A673 (cell line): ENCODE data around the gene DNAH5. TPM values are rescaled to one million over a fixed set of nuclear protein-coding genes. Genes with fewer than 3 reads are reported as not detected.

Experiments used
- BruUV-seq: library from RNA; stranded (reverse); fragments of 400-500 nt; replicated peaks from 2 replicates; lab custom pipeline; 2021; lab: Mats Ljungman, UMichigan
- CTCF ChIA-PET: fragments of 300-600 bp; sonication (Branson Sonifier 250); formaldehyde crosslinking; loops from one replicate; lab custom pipeline; 2022; ENCODE audit warnings: antibody characterized with exemption; lab: Charles Lee
- POLR2A ChIA-PET: fragments of 300-600 bp; sonication (Branson Sonifier 250); formaldehyde crosslinking; loops from one replicate; lab custom pipeline; 2022; ENCODE audit warnings: antibody characterized with exemption; ENCODE audit not compliant: low non-redundant PET; lab: Charles Lee
- DNase-seq: peaks from one replicate; pipeline ENCODE4 v3.0.0-alpha.2; 2015; ENCODE audit warnings: low spot score
- H3K27ac ChIP-seq: fragments of 200-600 bp; sonication (generic); 2 replicates; pipeline ENCODE4 v1.5.1; 2016; ENCODE audit warnings: mixed run types, low read depth, mild to moderate bottlenecking, mixed read lengths, antibody characterized with exemption, low read length; ENCODE audit not compliant: poor library complexity, severe bottlenecking
- H3K27me3 ChIP-seq: fragments of 200-600 bp; sonication (generic); replicated peaks from 2 replicates; pipeline ENCODE4 v1.6.1; 2017; ENCODE audit warnings: mixed run types, low read depth, mild to moderate bottlenecking, mixed read lengths, antibody characterized with exemption, low read length; ENCODE audit not compliant: insufficient read depth, poor library complexity
- H3K36me3 ChIP-seq: fragments of 200-600 bp; sonication (generic); 2 replicates; pipeline ENCODE4 v1.6.1; 2016; ENCODE audit warnings: mixed run types, mild to moderate bottlenecking, mixed read lengths, antibody characterized with exemption, low read length; ENCODE audit not compliant: insufficient read depth, poor library complexity, severe bottlenecking
- H3K4me1 ChIP-seq: fragments of 200-600 bp; sonication (generic); 2 replicates; pipeline ENCODE4 v1.6.1; 2017; ENCODE audit warnings: mixed run types, mild to moderate bottlenecking, mixed read lengths, antibody characterized with exemption, low read length; ENCODE audit not compliant: insufficient read depth, poor library complexity, severe bottlenecking
- H3K4me3 ChIP-seq: fragments of 200-600 bp; sonication (generic); 2 replicates; pipeline ENCODE4 v1.5.1; 2016; ENCODE audit warnings: low read depth, mixed run types, mild to moderate bottlenecking, mixed read lengths, low read length; ENCODE audit not compliant: poor library complexity, severe bottlenecking
- H3K9me3 ChIP-seq: fragments of 200-600 bp; sonication (generic); 2 replicates; pipeline ENCODE4 v1.6.1; 2016; ENCODE audit warnings: mixed run types, low read depth, mild to moderate bottlenecking, mixed read lengths, antibody characterized with exemption, low read length; ENCODE audit not compliant: poor library complexity, severe bottlenecking
- CTCF ChIP-seq: fragments of 300-800, 200-600 bp; sonication (generic); conservative IDR thresholded peaks from 2 replicates; pipeline ENCODE4 v1.5.1; 2017; ENCODE audit warnings: low read depth, mild to moderate bottlenecking, antibody characterized with exemption, low read length, moderate library complexity, mixed read lengths
- EZH2 ChIP-seq: fragments of 200-600 bp; sonication (generic); IDR thresholded peaks from 2 replicates; pipeline ENCODE4 v1.6.1; 2017; ENCODE audit warnings: borderline replicate concordance, low read depth, mild to moderate bottlenecking, mixed read lengths, antibody characterized with exemption, low read length; ENCODE audit not compliant: poor library complexity, severe bottlenecking
- intact Hi-C: fragments of 100-400 bp; cut with micrococcal nuclease; formaldehyde crosslinking; loops from one replicate; pipeline ENCODE4 v1.10.0; 2022; ENCODE audit not compliant: unreplicated experiment
- total RNA-seq: library from RNA; stranded (reverse); gene quantifications from 2 replicates; pipeline ENCODE4 v1.2.3, GENCODE V29; 2021

Gene DNAH5
- total RNA-seq, 1 experiment from 2014 or later: not detected

GRCh38 chr5:13659391-13659790 lies 285.1 kb downstream of the DNAH5 start:
- H3K4me3 ChIP-seq: no peak overlapping the region
- H3K27ac ChIP-seq: no peak overlapping the region
- no peaks in the 10 kb centered on the region for H3K36me3 ChIP-seq
- no peaks in the 10 kb centered on the region for H3K4me1 ChIP-seq
- no peaks in the 10 kb centered on the region for H3K27me3 ChIP-seq
- TF ChIP-seq CTCF: no peak
- no peak for TF ChIP-seq EZH2
- no peaks in the 10 kb centered on the region for H3K9me3 ChIP-seq
- intact Hi-C loops: no loop called here
- ChIA-PET POLR2A (no interaction called here), CTCF (no interaction called here)
- no TSS peak for BruUV-seq
- no peak for DNase-seq

- TF ChIP-seq EZH2: no peak
- no peak for TF ChIP-seq CTCF
- H3K4me3 ChIP-seq: no peak overlapping the region
- CTCF ChIA-PET: no interaction called here
- no peak for DNase-seq
- intact Hi-C loops: no loop called here
- no peaks in the 10 kb centered on the region for H3K27me3 ChIP-seq
- POLR2A ChIA-PET: no interaction called here
- no peaks in the 10 kb centered on the region for H3K36me3 ChIP-seq
- no peaks in the 10 kb centered on the region for H3K9me3 ChIP-seq
- BruUV-seq: no TSS peak
- H3K27ac ChIP-seq: no peak overlapping the region
- H3K4me1 ChIP-seq: no peaks in the 10 kb centered on the region
These were observed 285.7 kb downstream of the DNAH5 start for GRCh38 chr5:13658761-13659160.

- H3K27ac ChIP-seq: no peak overlapping the region
- BruUV-seq: no TSS peak
- ChIA-PET CTCF (no interaction called here), POLR2A (no interaction called here)
- no peak overlapping the region for H3K4me3 ChIP-seq
- H3K27me3 ChIP-seq: no peaks in the 10 kb centered on the region
- no peak for DNase-seq
- intact Hi-C loops: no loop called here
- H3K9me3 ChIP-seq: no peaks in the 10 kb centered on the region
- no peaks in the 10 kb centered on the region for H3K36me3 ChIP-seq
- H3K4me1 ChIP-seq: no peaks in the 10 kb centered on the region
- no peak for TF ChIP-seq CTCF
- no peak for TF ChIP-seq EZH2
These were observed 286.3 kb downstream of the DNAH5 start for GRCh38 chr5:13658152-13658551.
